Activated naive CD4-positive, alpha-beta T cell (primary cell): ENCODE data around the gene UBL5.
"Not testable (repeated sequence)": the region's sequence is repeated elsewhere in the genome, so short reads cannot be mapped to it uniquely, and the experiment has no call there.

Experiments
- DNase-seq, 4 experiments: peaks; one replicate each; lab custom pipeline; 2025; lab: John Stamatoyannopoulos, UW

Gene UBL5

GRCh38 chr19:9827289-9828238, at the start of gene UBL5:
Gene UBL5, plus strand, starts transcription at chr19:9827918. Its CDS starts 420 bp downstream, at chr19:9828338.
- peak; percentile 59 to 84 (median 75) for DNase-seq

GRCh38 chr19:9782338-9782737, 45.4 kb upstream of the UBL5 start:
- DNase-seq = no peak

- DNase-seq = not testable (repeated sequence)
These were observed 43.6 kb upstream of the UBL5 start for GRCh38 chr19:9784163-9784496.

- DNase-seq = peak; percentile 82 to 98 (median 94)
These were observed 42.1 kb upstream of the UBL5 start for GRCh38 chr19:9785367-9786331.

- DNase-seq = no peak
These were observed 41.4 kb upstream of the UBL5 start for GRCh38 chr19:9786342-9786741.

GRCh38 chr19:9786819-9787218, 40.9 kb upstream of the UBL5 start:
- no peak for DNase-seq

- DNase-seq = not testable (repeated sequence)
These were observed 39.1 kb upstream of the UBL5 start for GRCh38 chr19:9788604-9789003.

- DNase-seq = no peak
These were observed 38.7 kb upstream of the UBL5 start for GRCh38 chr19:9789066-9789465.

GRCh38 chr19:9789579-9789978, 38.1 kb upstream of the UBL5 start:
- DNase-seq = not testable (repeated sequence)

- not testable (repeated sequence) for DNase-seq
These were observed 36.7 kb upstream of the UBL5 start for GRCh38 chr19:9791073-9791367.

- peak; percentile 79 to 97 (median 91) for DNase-seq
These were observed 36.0 kb upstream of the UBL5 start for GRCh38 chr19:9791552-9792205.

- peak; percentile 79 to 97 (median 93) for DNase-seq
These were observed 35.3 kb upstream of the UBL5 start for GRCh38 chr19:9792206-9793070.

- peak; percentile 46 to 63 (median 58) for DNase-seq
These were observed 34.6 kb upstream of the UBL5 start for GRCh38 chr19:9793071-9793591.

- peak; percentile 23 to 63 (median 46) for DNase-seq
These were observed 31.5 kb upstream of the UBL5 start for GRCh38 chr19:9796113-9796773.

- no peak for DNase-seq
These were observed 29.8 kb upstream of the UBL5 start for GRCh38 chr19:9797871-9798270.

- DNase-seq = no peak
These were observed 28.6 kb upstream of the UBL5 start for GRCh38 chr19:9799162-9799561.

- DNase-seq = no peak
These were observed 25.7 kb upstream of the UBL5 start for GRCh38 chr19:9801976-9802375.

GRCh38 chr19:9806803-9807202, 20.9 kb upstream of the UBL5 start:
- DNase-seq = no peak

- DNase-seq = peak in 1 of 4 experiments; percentile 19
These were observed 18.6 kb upstream of the UBL5 start for GRCh38 chr19:9808855-9809824.
